Tibial nerve (tissue), 4 donors: ENCODE data around the gene HCRT. TPM values are rescaled to one million over a fixed set of nuclear protein-coding genes. Genes with fewer than 3 reads are reported as not detected.
A peak's percentile ranks its signal among the peaks of the same experiment; 100 is the strongest.
"Not testable (repeated sequence)": the region's sequence is repeated elsewhere in the genome, so short reads cannot be mapped to it uniquely, and the experiment has no call there.

Source experiments
- DNase-seq, 2 donors: peaks; one replicate each; pipeline ENCODE4 v3.0.0-alpha.2; 2019; ENCODE audit warnings: low spot score in 2 of 2
- H3K27ac ChIP-seq, 4 donors: fragments of 200-600 bp; sonication (generic) in 3 of 4; one replicate each; pipeline ENCODE4 v1.5.1; 2017 to 2019; ENCODE audit warnings: mild to moderate bottlenecking in 1 of 4
- H3K27me3 ChIP-seq, 2 donors: fragments of 200-600 bp; sonication (generic) in 1 of 2; one replicate each; pipeline versions ENCODE4 v1.5.1 to v1.6.0; 2017 to 2019
- H3K36me3 ChIP-seq, 3 donors: fragments of 200-600 bp; sonication (generic); one replicate each; pipeline ENCODE4 v1.5.1; 2018 to 2019
- H3K4me1 ChIP-seq, 4 donors: fragments of 200-600 bp; sonication (generic) in 3 of 4; one replicate each; pipeline ENCODE4 v1.5.1; 2017 to 2019
- H3K4me3 ChIP-seq, 4 donors: fragments of 200-600 bp; sonication (generic) in 3 of 4; one replicate each; pipeline ENCODE4 v1.5.1; 2017 to 2019; ENCODE audit warnings: mild to moderate bottlenecking in 1 of 4, moderate library complexity in 1 of 4
- H3K9me3 ChIP-seq, 4 donors: fragments of 200-600 bp; sonication (generic) in 3 of 4; one replicate each; pipeline ENCODE4 v1.5.1; 2017 to 2019
- EP300 ChIP-seq, 2 donors: sonication (generic); formaldehyde crosslinking; IDR thresholded peaks; one replicate each; pipeline ENCODE4 v1.6.1; 2017; ENCODE audit warnings: antibody characterized with exemption in 2 of 2, mild to moderate bottlenecking in 1 of 2
- POLR2A ChIP-seq, 2 donors: fragments of 450-650 bp; IDR thresholded peaks; one replicate each; pipeline ENCODE4 v1.6.1; 2017; ENCODE audit warnings: antibody characterized with exemption in 2 of 2, mild to moderate bottlenecking in 2 of 2, moderate library complexity in 2 of 2
- WGBS, 2 donors: methylation state at CpG; one replicate each; pipeline ENCODE4 v1.1.5; 2018; 5-methylcytosine and 5-hydroxymethylcytosine counted together
- total RNA-seq, 4 donors: library from RNA; depleted of rRNA; stranded (reverse); fragments of >200 nt; gene quantifications; one replicate each; pipeline ENCODE4 v1.1.0, GENCODE V29; 2016
- TF ChIP-seq, protein P1 (sequence below), 5 experiments: fragments of 200-600 bp in 3 of 5; fragments of 450-650 bp in 2 of 5; sonication (generic) in 3 of 5; IDR thresholded peaks; one replicate each; pipeline ENCODE4 v1.5.1; 2016 to 2019; ENCODE audit warnings: antibody characterized with exemption in 5 of 5, mild to moderate bottlenecking in 3 of 5, moderate library complexity in 2 of 5

Gene HCRT
- total RNA-seq, 4 donors from 2014 or later = not detected

DNA sequence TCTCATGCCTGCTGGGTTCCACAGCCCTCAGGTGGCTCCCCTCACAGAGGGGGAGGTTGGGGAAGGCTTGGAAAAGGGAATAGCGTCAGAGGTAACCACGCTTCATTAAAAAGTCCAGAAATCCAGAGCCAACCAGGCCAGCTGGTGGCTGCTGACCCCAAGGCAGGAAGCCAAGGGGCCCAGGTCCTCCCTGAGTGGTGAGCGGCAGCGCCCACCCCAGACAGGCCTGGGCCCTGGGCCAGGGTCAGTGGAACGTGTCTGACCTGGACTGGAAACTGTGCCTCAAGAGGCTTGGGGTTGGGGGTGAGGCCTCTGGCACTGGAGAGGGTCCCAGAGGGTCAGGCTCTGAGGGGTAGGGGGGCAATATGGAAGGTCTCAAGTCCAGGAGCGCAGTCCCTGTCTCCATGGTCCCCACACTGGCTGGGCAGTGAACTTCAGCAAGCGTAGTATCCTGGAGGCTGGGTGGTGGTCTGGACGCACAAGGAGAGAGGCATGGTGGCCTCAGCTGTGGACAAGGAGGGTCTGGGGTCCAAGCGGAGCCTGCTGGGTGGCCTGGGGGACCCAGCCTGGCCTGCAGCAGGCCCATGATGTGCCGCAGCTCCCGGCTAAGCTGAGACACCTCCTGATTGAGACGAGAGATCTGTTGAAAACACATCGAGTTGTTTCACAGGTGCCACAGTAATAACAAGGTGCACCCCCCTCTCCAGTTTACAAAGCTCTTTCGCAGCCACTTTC is 25.3 kb downstream of the HCRT start:
- WGBS, 2 donors = 73% methylated on average over 14 of the region's 14 CpGs
- Histone ChIP-seq H3K27me3 (no peaks in the 10 kb centered on the region), H3K4me1 (peaks cover 0 to 6% (median 0%) of the 10 kb centered on the region in 4 donors), H3K27ac (no peak overlapping the region), H3K36me3 (no peaks in the 10 kb centered on the region), H3K4me3 (no peak overlapping the region), H3K9me3 (peaks cover 0 to 8% (median 0%) of the 10 kb centered on the region in 4 donors)
- no peak for DNase-seq
- TF ChIP-seq EP300 (IDR thresholded peaks at IDR 0.05) = no peak
- TF ChIP-seq POLR2A (IDR thresholded peaks at IDR 0.05) = no peak
- TF ChIP-seq, protein P1, sequence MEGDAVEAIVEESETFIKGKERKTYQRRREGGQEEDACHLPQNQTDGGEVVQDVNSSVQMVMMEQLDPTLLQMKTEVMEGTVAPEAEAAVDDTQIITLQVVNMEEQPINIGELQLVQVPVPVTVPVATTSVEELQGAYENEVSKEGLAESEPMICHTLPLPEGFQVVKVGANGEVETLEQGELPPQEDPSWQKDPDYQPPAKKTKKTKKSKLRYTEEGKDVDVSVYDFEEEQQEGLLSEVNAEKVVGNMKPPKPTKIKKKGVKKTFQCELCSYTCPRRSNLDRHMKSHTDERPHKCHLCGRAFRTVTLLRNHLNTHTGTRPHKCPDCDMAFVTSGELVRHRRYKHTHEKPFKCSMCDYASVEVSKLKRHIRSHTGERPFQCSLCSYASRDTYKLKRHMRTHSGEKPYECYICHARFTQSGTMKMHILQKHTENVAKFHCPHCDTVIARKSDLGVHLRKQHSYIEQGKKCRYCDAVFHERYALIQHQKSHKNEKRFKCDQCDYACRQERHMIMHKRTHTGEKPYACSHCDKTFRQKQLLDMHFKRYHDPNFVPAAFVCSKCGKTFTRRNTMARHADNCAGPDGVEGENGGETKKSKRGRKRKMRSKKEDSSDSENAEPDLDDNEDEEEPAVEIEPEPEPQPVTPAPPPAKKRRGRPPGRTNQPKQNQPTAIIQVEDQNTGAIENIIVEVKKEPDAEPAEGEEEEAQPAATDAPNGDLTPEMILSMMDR (IDR thresholded peaks at IDR 0.05) = no peak

DNA sequence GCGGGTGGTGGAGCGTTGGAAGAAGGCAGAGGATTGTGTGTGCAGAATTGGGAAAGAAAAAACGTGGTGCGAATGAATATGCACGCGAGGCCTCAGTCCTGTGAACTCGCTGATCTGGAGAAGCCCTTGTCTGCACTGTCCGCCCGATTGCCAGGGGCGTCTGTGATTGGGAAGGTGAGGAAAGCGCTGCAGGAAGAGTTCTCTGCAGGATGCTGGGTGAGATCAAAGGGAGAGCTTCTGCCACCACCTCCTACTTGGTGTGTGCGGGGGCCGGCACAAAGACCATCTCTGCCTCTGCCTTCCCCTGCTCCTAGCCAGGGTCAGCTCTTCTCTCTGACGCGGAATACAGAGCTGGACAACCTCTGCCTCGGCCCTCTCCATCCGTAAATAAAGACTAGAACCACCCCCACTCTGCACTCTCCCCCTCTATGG is 29.6 kb downstream of the HCRT start:
- H3K27me3 ChIP-seq = no peaks in the 10 kb centered on the region
- H3K4me3 ChIP-seq = peak overlapping the region; percentile 34 to 93 (median 74)
- peaks cover 0 to 8% (median 0%) of the 10 kb centered on the region in 4 donors for H3K9me3 ChIP-seq
- no peak for DNase-seq
- peaks cover 0 to 12% (median 0%) of the 10 kb centered on the region in 3 donors for H3K36me3 ChIP-seq
- TF ChIP-seq, protein P1 (IDR thresholded peaks at IDR 0.05) = no peak
- H3K27ac ChIP-seq = peak overlapping the region in 2 of 4 donors; percentile 69 to 89
- 27% methylated on average over 17 of the region's 17 CpGs for WGBS, 2 donors
- peaks cover 0 to 41% (median 23%) of the 10 kb centered on the region in 4 donors for H3K4me1 ChIP-seq

DNA sequence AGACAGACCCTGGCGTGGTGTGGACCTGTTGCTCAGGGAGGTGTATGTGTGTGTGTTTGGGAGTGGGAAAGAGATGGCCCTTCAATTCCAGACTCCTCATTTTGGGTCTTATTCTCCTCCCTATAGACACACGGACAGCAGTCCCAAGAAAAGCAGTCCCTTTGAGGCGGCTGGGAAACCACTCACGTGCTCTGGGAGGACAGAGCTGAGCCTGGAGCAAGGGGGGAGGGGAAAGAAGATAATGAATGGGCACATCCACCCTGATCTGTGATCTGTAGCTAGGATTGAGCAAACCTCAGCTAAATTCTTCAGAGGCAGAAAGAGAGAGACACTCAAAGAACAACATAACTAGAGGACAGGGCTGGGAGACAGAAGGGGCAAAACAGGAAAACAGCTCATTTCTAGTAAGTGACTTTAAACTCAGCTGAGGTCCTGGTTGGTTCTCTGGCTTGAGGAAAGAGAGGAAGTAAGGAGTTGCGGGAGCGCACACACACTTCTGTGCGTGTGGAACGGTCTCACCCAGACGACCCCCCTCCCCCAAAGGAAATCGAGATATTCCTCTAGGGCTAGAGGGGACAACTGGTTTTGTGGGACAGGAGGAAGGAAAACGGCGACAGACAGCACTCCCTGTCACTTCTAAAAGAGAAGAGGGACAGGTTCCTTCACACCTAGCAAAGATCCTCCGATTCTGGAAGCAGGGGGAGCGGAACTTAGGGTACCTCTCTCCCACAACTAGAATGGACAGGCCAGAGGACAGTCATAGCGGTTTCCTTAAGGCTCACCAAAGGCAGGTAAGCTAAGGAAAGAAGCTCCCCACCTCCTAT is 31.1 kb downstream of the HCRT start:
- H3K27ac ChIP-seq = peak overlapping the region; percentile 44 to 89 (median 84)
- 2 to 5% methylated on average over 15 of the region's 15 CpGs for WGBS, 2 donors
- peaks cover 0 to 44% (median 23%) of the 10 kb centered on the region in 4 donors for H3K4me1 ChIP-seq
- no peaks in the 10 kb centered on the region for H3K27me3 ChIP-seq
- no peak for DNase-seq
- peaks cover 0 to 14% (median 0%) of the 10 kb centered on the region in 3 donors for H3K36me3 ChIP-seq
- H3K4me3 ChIP-seq = peak overlapping the region; percentile 73 to 98 (median 84)
- H3K9me3 ChIP-seq = peaks cover 0 to 8% (median 0%) of the 10 kb centered on the region in 4 donors
- no peak for TF ChIP-seq EP300 (IDR thresholded peaks at IDR 0.05)
- TF ChIP-seq POLR2A (IDR thresholded peaks at IDR 0.05) = no peak
- TF ChIP-seq, protein P1 (IDR thresholded peaks at IDR 0.05) = no peak

- Histone ChIP-seq H3K27ac (no peak overlapping the region), H3K4me1 (peaks cover 0 to 31% (median 15%) of the 10 kb centered on the region in 4 donors), H3K27me3 (no peaks in the 10 kb centered on the region), H3K4me3 (no peak overlapping the region), H3K9me3 (no peaks in the 10 kb centered on the region), H3K36me3 (peaks cover 0 to 46% (median 0%) of the 10 kb centered on the region in 3 donors)
- DNase-seq = no peak
- 84 to 85% methylated on average over 13 of the region's 13 CpGs for WGBS, 2 donors
- TF ChIP-seq POLR2A (IDR thresholded peaks at IDR 0.05) (no peak), EP300 (IDR thresholded peaks at IDR 0.05) (no peak)
- TF ChIP-seq, protein P1 (IDR thresholded peaks at IDR 0.05) = no peak
Measured at GRCh38 chr17:42146911-42147607, 38.2 kb downstream of the HCRT start.

DNA sequence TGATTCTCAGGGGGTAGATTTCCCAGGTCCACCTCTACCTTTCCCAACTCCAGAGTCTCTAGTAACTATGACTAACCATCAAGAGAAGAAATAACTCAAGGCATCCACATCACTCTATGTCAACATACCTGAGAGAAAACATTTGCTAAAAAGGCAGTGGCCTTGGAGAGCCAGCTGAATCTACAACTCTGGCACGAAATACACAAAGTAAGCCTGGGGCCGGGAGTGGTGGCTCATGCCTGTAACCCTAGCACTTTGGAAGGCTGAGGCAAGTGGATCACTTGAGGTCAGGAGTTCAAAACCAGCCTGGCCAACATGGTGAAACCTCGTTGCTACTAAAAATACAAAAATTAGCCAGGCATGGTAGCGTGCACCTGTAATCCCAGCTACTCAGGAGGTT is 42.1 kb downstream of the HCRT start:
- peaks cover 0 to 52% (median 20%) of the 10 kb centered on the region in 4 donors for H3K4me1 ChIP-seq
- peak overlapping the region in 1 of 4 donors; percentile 55 for H3K27ac ChIP-seq
- not testable (repeated sequence) for H3K9me3 ChIP-seq, H3K4me3 ChIP-seq, H3K27me3 ChIP-seq, DNase-seq
- WGBS, 2 donors = 74 to 77% methylated on average over 4 of the region's 4 CpGs
- peaks cover 0 to 36% (median 0%) of the 10 kb centered on the region in 3 donors for H3K36me3 ChIP-seq
